ENCODE results near the gene USP6NL. TPM values are rescaled to one million over a fixed set of nuclear protein-coding genes. Genes with fewer than 3 reads are reported as not detected.

Gene USP6NL
- total RNA-seq, 1 experiment from 2014 or later = 35.6 TPM

- intact Hi-C loops (cut with micrococcal nuclease; ENCODE audit: unreplicated experiment) = no loop called here
- POLR2A ChIA-PET = no interaction called here
- H3K4me1 Mint-ChIP-seq (ENCODE audit: low read depth, unreplicated experiment) = peaks cover 18% of the 10 kb centered on the region
- no peaks in the 10 kb centered on the region for H3K9me3 Mint-ChIP-seq (ENCODE audit: unreplicated experiment)
- no peaks in the 10 kb centered on the region for H3K9me3 ChIP-seq
- H3K27me3 Mint-ChIP-seq (ENCODE audit: insufficient read depth, unreplicated experiment) = no peaks in the 10 kb centered on the region
- H3K27me3 ChIP-seq (replicated peaks; ENCODE audit: control insufficient read depth, insufficient read depth, low read length) = no peaks in the 10 kb centered on the region
- 0 out of 2 replicates have a peak, but pooled peaks cover 4% of the 10 kb centered on the region for H3K4me1 ChIP-seq
- no peak for DNase-seq
- no peak overlapping the region for H3K4me3 ChIP-seq (ENCODE audit: low read depth, low read length)
- BruUV-seq (replicated peaks) = no TSS peak
- H3K36me3 Mint-ChIP-seq (ENCODE audit: insufficient read depth, unreplicated experiment) = no peaks in the 10 kb centered on the region
- CTCF ChIA-PET = no interaction called here
- no peaks in the 10 kb centered on the region for H3K36me3 ChIP-seq (ENCODE audit: control insufficient read depth, insufficient read depth, low read length)
- no peak overlapping the region for H3K4me3 Mint-ChIP-seq (ENCODE audit: unreplicated experiment)
- no peak overlapping the region for H3K27ac Mint-ChIP-seq (ENCODE audit: unreplicated experiment)
- TF ChIP-seq, protein P1, sequence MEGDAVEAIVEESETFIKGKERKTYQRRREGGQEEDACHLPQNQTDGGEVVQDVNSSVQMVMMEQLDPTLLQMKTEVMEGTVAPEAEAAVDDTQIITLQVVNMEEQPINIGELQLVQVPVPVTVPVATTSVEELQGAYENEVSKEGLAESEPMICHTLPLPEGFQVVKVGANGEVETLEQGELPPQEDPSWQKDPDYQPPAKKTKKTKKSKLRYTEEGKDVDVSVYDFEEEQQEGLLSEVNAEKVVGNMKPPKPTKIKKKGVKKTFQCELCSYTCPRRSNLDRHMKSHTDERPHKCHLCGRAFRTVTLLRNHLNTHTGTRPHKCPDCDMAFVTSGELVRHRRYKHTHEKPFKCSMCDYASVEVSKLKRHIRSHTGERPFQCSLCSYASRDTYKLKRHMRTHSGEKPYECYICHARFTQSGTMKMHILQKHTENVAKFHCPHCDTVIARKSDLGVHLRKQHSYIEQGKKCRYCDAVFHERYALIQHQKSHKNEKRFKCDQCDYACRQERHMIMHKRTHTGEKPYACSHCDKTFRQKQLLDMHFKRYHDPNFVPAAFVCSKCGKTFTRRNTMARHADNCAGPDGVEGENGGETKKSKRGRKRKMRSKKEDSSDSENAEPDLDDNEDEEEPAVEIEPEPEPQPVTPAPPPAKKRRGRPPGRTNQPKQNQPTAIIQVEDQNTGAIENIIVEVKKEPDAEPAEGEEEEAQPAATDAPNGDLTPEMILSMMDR (IDR thresholded peaks at IDR 0.05; ENCODE audit: insufficient read depth in 1 of 2, low read depth in 1 of 2, low read length in 1 of 2, severe bottlenecking in 1 of 2, unreplicated experiment in 1 of 2) = no peak
These were observed 38.0 kb downstream of the USP6NL start for GRCh38 chr10:11573497-11573896.

DNA sequence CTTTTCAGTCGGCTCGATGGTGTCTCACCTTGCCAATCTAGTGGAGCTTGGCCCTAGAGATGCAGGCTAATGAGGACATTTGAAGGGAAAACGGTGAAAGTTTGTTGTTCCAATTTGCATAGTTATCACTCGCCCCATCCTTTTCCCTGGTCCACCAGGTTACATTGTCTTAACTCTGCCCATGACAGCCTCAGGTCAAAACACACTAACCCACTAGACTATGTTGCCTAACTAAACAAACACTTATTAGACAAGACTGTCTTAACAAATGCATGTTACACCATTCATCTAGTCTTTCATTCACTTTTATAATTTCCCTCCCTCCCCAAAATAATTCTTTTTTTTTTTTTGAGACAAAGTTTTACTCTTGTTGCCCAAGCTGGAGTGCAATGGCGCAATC is 40.7 kb downstream of the USP6NL start:
- no TSS peak for BruUV-seq (replicated peaks)
- DNase-seq = no peak
- 0 out of 2 replicates have a peak, but pooled peaks cover 4% of the 10 kb centered on the region for H3K4me1 ChIP-seq
- Mint-ChIP-seq H3K36me3 (ENCODE audit: insufficient read depth, unreplicated experiment) (no peaks in the 10 kb centered on the region), H3K4me1 (ENCODE audit: low read depth, unreplicated experiment) (peaks cover 22% of the 10 kb centered on the region), H3K27me3 (ENCODE audit: insufficient read depth, unreplicated experiment) (no peaks in the 10 kb centered on the region), H3K4me3 (ENCODE audit: unreplicated experiment) (no peak overlapping the region), H3K27ac (ENCODE audit: unreplicated experiment) (no peak overlapping the region), H3K9me3 (ENCODE audit: unreplicated experiment) (no peaks in the 10 kb centered on the region)
- CTCF ChIA-PET = interaction anchor here (0.7 kb wide), 1 partner anchor 154 kb away, joined by 4 read pairs; no protein-coding TSS in a partner anchor
- no peaks in the 10 kb centered on the region for H3K9me3 ChIP-seq
- intact Hi-C loops (cut with micrococcal nuclease; ENCODE audit: unreplicated experiment) = no loop called here
- no peak overlapping the region for H3K4me3 ChIP-seq (ENCODE audit: low read depth, low read length)
- no peaks in the 10 kb centered on the region for H3K27me3 ChIP-seq (replicated peaks; ENCODE audit: control insufficient read depth, insufficient read depth, low read length)
- POLR2A ChIA-PET = no interaction called here
- H3K36me3 ChIP-seq (ENCODE audit: control insufficient read depth, insufficient read depth, low read length) = no peaks in the 10 kb centered on the region
- TF ChIP-seq, protein P1 (IDR thresholded peaks at IDR 0.05; ENCODE audit: insufficient read depth in 1 of 2, low read depth in 1 of 2, low read length in 1 of 2, severe bottlenecking in 1 of 2, unreplicated experiment in 1 of 2) = no peak

DNA sequence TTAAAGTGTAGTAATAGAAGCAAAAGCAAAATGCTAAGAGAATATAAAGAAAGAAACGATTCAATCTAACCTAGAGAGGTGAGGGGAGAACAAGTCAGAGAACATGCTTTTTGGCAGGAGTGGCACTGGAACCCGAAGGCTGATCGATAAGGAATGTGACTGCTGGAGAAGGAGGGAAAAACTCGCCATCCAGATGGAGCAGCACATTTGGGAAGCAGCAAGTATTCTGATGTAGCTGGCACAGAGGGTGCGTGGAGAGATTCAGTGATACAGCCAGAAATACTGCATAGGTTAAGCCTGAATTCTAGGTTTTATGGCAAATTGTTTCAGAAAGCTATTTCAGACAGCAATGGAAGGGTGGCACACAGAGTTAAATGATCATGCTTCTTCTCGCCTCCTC is 42.0 kb downstream of the USP6NL start:
- no peaks in the 10 kb centered on the region for H3K36me3 ChIP-seq (ENCODE audit: control insufficient read depth, insufficient read depth, low read length)
- CTCF ChIA-PET = no interaction called here
- POLR2A ChIA-PET = interaction anchor here (0.5 kb wide), 1 partner anchor 22 kb away, joined by 5 read pairs; no protein-coding TSS in a partner anchor

More for the DNA sequence above, 42.0 kb downstream of the USP6NL start:
- BruUV-seq (replicated peaks) = no TSS peak
- Histone ChIP-seq H3K9me3 (no peaks in the 10 kb centered on the region), H3K4me1 (peaks cover 4% of the 10 kb centered on the region), H3K4me3 (ENCODE audit: low read depth, low read length) (no peak overlapping the region), H3K27me3 (replicated peaks; ENCODE audit: control insufficient read depth, insufficient read depth, low read length) (no peaks in the 10 kb centered on the region)
- no peak for DNase-seq
- no peaks in the 10 kb centered on the region for H3K36me3 Mint-ChIP-seq (ENCODE audit: insufficient read depth, unreplicated experiment)
- peaks cover 22% of the 10 kb centered on the region for H3K4me1 Mint-ChIP-seq (ENCODE audit: low read depth, unreplicated experiment)
- intact Hi-C loops (cut with micrococcal nuclease; ENCODE audit: unreplicated experiment) = no loop called here
- H3K9me3 Mint-ChIP-seq (ENCODE audit: unreplicated experiment) = no peaks in the 10 kb centered on the region
- TF ChIP-seq, protein P1 (IDR thresholded peaks at IDR 0.05; ENCODE audit: insufficient read depth in 1 of 2, low read depth in 1 of 2, low read length in 1 of 2, severe bottlenecking in 1 of 2, unreplicated experiment in 1 of 2) = no peak
- no peak overlapping the region for H3K27ac Mint-ChIP-seq (ENCODE audit: unreplicated experiment)
- H3K4me3 Mint-ChIP-seq (ENCODE audit: unreplicated experiment) = no peak overlapping the region
- H3K27me3 Mint-ChIP-seq (ENCODE audit: insufficient read depth, unreplicated experiment) = no peaks in the 10 kb centered on the region

Measured in Caco-2 (cell line).